ENCODE results near the gene BOLA2B. TPM values are rescaled to one million over a fixed set of nuclear protein-coding genes. Genes with fewer than 3 reads are reported as not detected.
"Not testable (repeated sequence)": the region's sequence is repeated elsewhere in the genome, so short reads cannot be mapped to it uniquely, and the experiment has no call there.

Gene BOLA2B
- total and polyA plus RNA-seq, 2 experiments from 2014 or later, result 124 to 211 TPM

DNA sequence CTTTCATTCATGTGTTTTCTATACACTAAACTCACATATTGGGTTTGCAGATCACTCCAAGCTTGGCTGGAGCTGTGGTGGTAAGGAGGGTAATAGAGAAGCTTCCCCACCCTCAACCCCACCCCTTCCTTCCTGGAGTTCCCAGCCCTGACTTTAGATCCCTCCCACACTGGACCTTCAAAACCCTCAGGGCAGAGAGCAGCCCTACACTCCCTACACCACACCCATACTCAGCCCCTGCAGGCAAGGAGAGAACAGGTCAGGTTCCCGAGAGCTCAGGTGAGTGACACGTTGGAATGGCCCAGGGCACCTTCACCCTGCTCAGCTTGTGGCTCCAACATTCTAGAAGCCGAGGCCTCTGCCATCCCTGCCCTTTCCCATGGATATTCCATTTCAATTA, 5.6 kb upstream of the BOLA2B start, which contains the start of gene SULT1A3:
Gene SULT1A3, plus strand, starts transcription at position 207 of the 400 bp plus-strand sequence. CDS start 1,474 bp downstream, outside the sequence.
- H3K36me3 ChIP-seq (replicated peaks; ENCODE audit: insufficient read depth, low read depth); H2AFZ ChIP-seq; H3K4me1 ChIP-seq (ENCODE audit: insufficient read depth); H3K4me2 ChIP-seq; H4K20me1 ChIP-seq (ENCODE audit: insufficient read depth, poor library complexity, severe bottlenecking); DNase-seq (ENCODE audit: low spot score); H3K79me2 ChIP-seq; H3K9me2 ChIP-seq (replicated peaks; ENCODE audit: insufficient read depth); H3K9me3 ChIP-seq (ENCODE audit: low read depth); H3K4me3 ChIP-seq; H3K27ac ChIP-seq; H3K27me3 ChIP-seq: not testable (repeated sequence)
- no CpG with 5 or more reads among the region's 3 CpGs for WGBS (ENCODE audit: low lambda C conversion rate, missing lambda C conversion rate)

DNA sequence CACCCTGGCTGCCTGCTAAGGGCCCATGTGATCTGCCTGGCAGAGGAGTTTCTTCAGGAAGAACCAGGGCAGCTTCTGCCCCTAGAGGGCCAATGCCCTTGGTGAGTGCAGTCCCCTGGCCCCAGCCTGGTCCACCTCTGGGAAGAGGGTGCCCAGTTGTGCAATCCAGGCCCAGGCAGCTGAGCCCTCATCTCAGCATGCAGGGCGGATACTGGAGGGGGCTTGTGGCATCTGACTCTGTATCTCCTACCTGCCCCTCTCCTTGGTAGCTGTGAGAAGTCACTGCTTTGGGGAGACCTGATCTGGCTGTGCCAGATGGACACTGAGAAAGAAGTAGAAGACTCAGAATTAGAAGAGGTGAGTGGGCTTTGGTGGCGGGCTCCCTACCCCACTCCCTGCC, 3.5 kb upstream of the BOLA2B start:
- H3K27ac ChIP-seq, result not testable (repeated sequence)

DNA sequence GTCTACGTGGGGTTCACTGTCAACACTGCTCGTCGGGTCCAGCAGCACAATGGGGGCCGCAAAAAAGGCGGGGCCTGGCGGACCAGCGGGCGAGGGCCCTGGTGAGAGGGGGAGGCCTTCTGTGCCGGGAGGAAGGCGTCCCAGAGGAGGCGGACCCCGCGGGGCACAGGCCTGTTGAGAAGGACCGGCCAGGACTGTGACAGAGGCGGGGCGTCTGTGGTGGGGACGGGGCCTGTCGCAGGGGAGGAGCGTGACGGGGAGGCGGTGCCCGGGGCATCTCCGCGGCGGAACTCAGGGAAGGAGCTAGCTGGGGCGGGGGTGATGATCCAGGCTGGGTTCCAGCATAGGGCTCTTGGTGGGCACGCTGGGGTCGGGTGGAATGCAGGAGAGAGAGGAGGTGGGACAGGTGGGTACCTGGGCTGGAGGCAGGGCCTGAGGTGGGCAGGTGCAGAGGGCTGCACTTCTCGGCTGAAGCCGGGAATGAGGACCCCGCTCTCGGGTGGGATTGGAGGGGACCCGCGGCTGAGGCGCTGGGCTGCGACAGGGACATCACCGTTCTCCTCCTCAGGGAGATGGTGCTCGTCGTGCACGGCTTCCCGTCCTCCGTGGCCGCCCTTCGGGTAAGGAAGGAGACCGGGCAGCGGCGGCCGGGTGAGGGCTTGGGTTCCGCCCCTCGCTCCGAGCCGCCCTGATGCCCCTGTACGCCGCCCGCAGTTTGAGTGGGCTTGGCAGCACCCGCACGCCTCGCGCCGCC, 883 bp upstream of the BOLA2B start:
- not testable (repeated sequence) for H3K27me3 ChIP-seq; H3K9me3 ChIP-seq (ENCODE audit: low read depth); H3K9me2 ChIP-seq (replicated peaks; ENCODE audit: insufficient read depth); H3K36me3 ChIP-seq (replicated peaks; ENCODE audit: insufficient read depth, low read depth); H3K79me2 ChIP-seq; H3K4me3 ChIP-seq; H3K27ac ChIP-seq; H3K4me1 ChIP-seq (ENCODE audit: insufficient read depth); H4K20me1 ChIP-seq (ENCODE audit: insufficient read depth, poor library complexity, severe bottlenecking); DNase-seq (ENCODE audit: low spot score); H2AFZ ChIP-seq
- peak overlapping the region; percentile 88 for H3K4me2 ChIP-seq
- WGBS (ENCODE audit: low lambda C conversion rate, missing lambda C conversion rate), result 19% methylated on average over 18 of the region's 60 CpGs

More for the DNA sequence above, 3.5 kb upstream of the BOLA2B start:
- H3K79me2 ChIP-seq; H3K4me1 ChIP-seq (ENCODE audit: insufficient read depth); H2AFZ ChIP-seq; H3K27me3 ChIP-seq; H3K9me3 ChIP-seq (ENCODE audit: low read depth); H4K20me1 ChIP-seq (ENCODE audit: insufficient read depth, poor library complexity, severe bottlenecking); H3K4me2 ChIP-seq; DNase-seq (ENCODE audit: low spot score); H3K4me3 ChIP-seq; H3K36me3 ChIP-seq (replicated peaks; ENCODE audit: insufficient read depth, low read depth); H3K9me2 ChIP-seq (replicated peaks; ENCODE audit: insufficient read depth): not testable (repeated sequence)
- 83% methylated on average over 1 of the region's 2 CpGs for WGBS (ENCODE audit: low lambda C conversion rate, missing lambda C conversion rate)

- H3K4me2 ChIP-seq; H3K4me3 ChIP-seq; H3K4me1 ChIP-seq (ENCODE audit: insufficient read depth); DNase-seq (ENCODE audit: low spot score); H3K27ac ChIP-seq; H2AFZ ChIP-seq; H4K20me1 ChIP-seq (ENCODE audit: insufficient read depth, poor library complexity, severe bottlenecking); H3K9me3 ChIP-seq (ENCODE audit: low read depth); H3K9me2 ChIP-seq (replicated peaks; ENCODE audit: insufficient read depth); H3K36me3 ChIP-seq (replicated peaks; ENCODE audit: insufficient read depth, low read depth); H3K27me3 ChIP-seq; H3K79me2 ChIP-seq: not testable (repeated sequence)
- WGBS (ENCODE audit: low lambda C conversion rate, missing lambda C conversion rate), result no CpG with 5 or more reads among the region's 21 CpGs
Observed at GRCh38 chr16:30193098-30193497, 368 bp downstream of the BOLA2B start.

DNA sequence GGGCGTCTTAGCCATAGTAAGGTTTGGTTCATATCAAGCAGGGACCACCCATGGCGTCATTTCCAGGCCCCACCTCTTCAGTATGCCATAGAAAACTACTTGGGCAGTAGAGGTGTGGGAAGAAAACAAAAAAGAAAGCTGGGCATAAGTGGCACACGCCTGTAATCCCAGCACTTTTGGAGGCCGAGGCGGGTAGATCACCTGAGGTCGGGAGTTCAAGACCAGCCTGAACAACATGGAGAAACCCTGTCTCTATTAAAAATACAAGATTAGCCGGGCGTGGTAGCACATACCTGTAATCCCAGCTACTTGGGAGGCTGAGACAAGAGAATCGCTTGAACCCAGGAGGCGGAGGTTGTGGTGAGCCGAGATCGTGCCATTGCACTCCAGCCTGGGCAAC, 2.3 kb downstream of the BOLA2B start:
- not testable (repeated sequence) for H3K4me2 ChIP-seq; DNase-seq (ENCODE audit: low spot score); H4K20me1 ChIP-seq (ENCODE audit: insufficient read depth, poor library complexity, severe bottlenecking); H3K4me3 ChIP-seq; H3K9me3 ChIP-seq (ENCODE audit: low read depth); H3K27me3 ChIP-seq; H3K27ac ChIP-seq; H2AFZ ChIP-seq; H3K4me1 ChIP-seq (ENCODE audit: insufficient read depth); H3K79me2 ChIP-seq; H3K9me2 ChIP-seq (replicated peaks; ENCODE audit: insufficient read depth); H3K36me3 ChIP-seq (replicated peaks; ENCODE audit: insufficient read depth, low read depth)
- 97% methylated on average over 6 of the region's 12 CpGs for WGBS (ENCODE audit: low lambda C conversion rate, missing lambda C conversion rate)

- no peak overlapping the region for H3K27ac ChIP-seq
- no peaks in the 10 kb centered on the region for H3K4me1 ChIP-seq (ENCODE audit: insufficient read depth)
- H2AFZ ChIP-seq, result no peak overlapping the region
- no peak for DNase-seq (ENCODE audit: low spot score)
- H3K4me2 ChIP-seq, result no peak overlapping the region
- no peaks in the 10 kb centered on the region for H3K79me2 ChIP-seq
- no peak overlapping the region for H3K4me3 ChIP-seq
- no peaks in the 10 kb centered on the region for H3K9me2 ChIP-seq (replicated peaks; ENCODE audit: insufficient read depth)
- no peaks in the 10 kb centered on the region for H3K27me3 ChIP-seq
- no peaks in the 10 kb centered on the region for H3K36me3 ChIP-seq (replicated peaks; ENCODE audit: insufficient read depth, low read depth)
- no peaks in the 10 kb centered on the region for H3K9me3 ChIP-seq (ENCODE audit: low read depth)
- TF ChIP-seq EZH2phosphoT487 (IDR thresholded peaks at IDR 0.05; ENCODE audit: low read depth, severe bottlenecking, unreplicated experiment) (no peak), EZH2 (IDR thresholded peaks at IDR 0.05; ENCODE audit: borderline replicate concordance) (no peak), CTCF (IDR thresholded peaks at IDR 0.05; ENCODE audit: poor library complexity) (no peak)
- 95% methylated on average over 20 of the region's 23 CpGs for WGBS (ENCODE audit: low lambda C conversion rate, missing lambda C conversion rate)
- no peaks in the 10 kb centered on the region for H4K20me1 ChIP-seq (ENCODE audit: insufficient read depth, poor library complexity, severe bottlenecking)
Observed at GRCh38 chr16:30187971-30188561, 5.4 kb downstream of the BOLA2B start.

Measured in hepatocyte (in vitro differentiated cells).